BE2C (cell line): ENCODE results near the gene CDH4.

ENCODE experiments used
- DNase-seq: peaks from one replicate; pipeline ENCODE4 v3.0.0-alpha.2; 2020
- H3K27me3 ChIP-seq: fragments of 250-450 bp; sonication (Bioruptor Pico); 2 replicates; pipeline ENCODE4 v1.5.1; 2020; ENCODE audit warnings: mild to moderate bottlenecking
- H3K36me3 ChIP-seq: fragments of 250-450 bp; sonication (Bioruptor Pico); 2 replicates; pipeline ENCODE4 v1.5.1; 2020; ENCODE audit warnings: mild to moderate bottlenecking
- H3K4me1 ChIP-seq: fragments of 250-450 bp; sonication (Bioruptor Pico); 2 replicates; pipeline ENCODE4 v1.5.1; 2020
- H3K4me3 ChIP-seq: 2 replicates; pipeline ENCODE4 v1.5.1; 2011; ENCODE audit warnings: low read depth, low read length
- H3K9me3 ChIP-seq: fragments of 250-450 bp; sonication (Bioruptor Pico); 2 replicates; pipeline ENCODE4 v1.5.1; 2020
- TF ChIP-seq, protein P1 (sequence below): IDR thresholded peaks from 2 replicates; pipeline ENCODE4 v1.5.1; 2012; ENCODE audit warnings: mild to moderate bottlenecking, low read depth, low read length

Gene CDH4

DNA sequence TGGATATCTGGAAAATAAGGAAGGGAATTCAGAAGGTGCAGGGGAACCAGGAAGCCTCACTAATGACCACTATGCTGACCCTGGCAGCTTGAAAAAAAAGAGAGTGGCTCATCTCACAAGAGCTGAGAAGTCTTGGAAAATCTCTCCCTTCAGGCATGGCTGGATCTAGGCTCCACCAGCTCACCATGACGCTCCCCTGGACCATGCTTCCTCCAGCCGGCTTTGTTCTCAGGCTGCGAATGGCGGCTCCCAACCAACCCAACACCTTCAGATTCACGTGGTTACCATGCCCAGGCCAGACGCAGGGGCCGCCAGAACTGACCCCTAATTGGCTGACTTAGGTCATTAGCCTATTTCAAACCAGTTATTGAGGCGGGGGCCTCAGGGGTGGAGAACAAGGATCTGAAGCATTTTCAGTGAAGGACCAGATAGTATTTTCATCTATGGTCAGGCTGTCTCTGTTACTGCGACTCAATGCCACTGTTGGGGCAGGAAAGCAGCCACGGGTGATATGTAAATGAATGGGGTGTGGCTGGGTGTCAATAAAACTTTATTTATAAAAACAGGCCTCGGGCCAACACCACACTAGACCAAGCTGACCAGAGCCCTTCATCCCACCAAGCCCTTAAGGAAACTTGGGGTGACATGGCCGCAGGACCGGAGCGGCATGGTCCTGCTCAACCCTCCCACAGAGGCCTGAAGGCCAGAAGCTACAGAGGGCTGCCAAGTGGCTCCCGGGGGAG lies 653.9 kb downstream of the CDH4 start:
- TF ChIP-seq, protein P1, sequence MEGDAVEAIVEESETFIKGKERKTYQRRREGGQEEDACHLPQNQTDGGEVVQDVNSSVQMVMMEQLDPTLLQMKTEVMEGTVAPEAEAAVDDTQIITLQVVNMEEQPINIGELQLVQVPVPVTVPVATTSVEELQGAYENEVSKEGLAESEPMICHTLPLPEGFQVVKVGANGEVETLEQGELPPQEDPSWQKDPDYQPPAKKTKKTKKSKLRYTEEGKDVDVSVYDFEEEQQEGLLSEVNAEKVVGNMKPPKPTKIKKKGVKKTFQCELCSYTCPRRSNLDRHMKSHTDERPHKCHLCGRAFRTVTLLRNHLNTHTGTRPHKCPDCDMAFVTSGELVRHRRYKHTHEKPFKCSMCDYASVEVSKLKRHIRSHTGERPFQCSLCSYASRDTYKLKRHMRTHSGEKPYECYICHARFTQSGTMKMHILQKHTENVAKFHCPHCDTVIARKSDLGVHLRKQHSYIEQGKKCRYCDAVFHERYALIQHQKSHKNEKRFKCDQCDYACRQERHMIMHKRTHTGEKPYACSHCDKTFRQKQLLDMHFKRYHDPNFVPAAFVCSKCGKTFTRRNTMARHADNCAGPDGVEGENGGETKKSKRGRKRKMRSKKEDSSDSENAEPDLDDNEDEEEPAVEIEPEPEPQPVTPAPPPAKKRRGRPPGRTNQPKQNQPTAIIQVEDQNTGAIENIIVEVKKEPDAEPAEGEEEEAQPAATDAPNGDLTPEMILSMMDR, result no peak
- Histone ChIP-seq H3K27me3 (peaks cover 13% of the 10 kb centered on the region), H3K9me3 (no peaks in the 10 kb centered on the region; the same call in 1 of the 2 replicates), H3K36me3 (no peaks in the 10 kb centered on the region), H3K4me3 (no peak overlapping the region), H3K4me1 (no peaks in the 10 kb centered on the region)
- no peak for DNase-seq

DNA sequence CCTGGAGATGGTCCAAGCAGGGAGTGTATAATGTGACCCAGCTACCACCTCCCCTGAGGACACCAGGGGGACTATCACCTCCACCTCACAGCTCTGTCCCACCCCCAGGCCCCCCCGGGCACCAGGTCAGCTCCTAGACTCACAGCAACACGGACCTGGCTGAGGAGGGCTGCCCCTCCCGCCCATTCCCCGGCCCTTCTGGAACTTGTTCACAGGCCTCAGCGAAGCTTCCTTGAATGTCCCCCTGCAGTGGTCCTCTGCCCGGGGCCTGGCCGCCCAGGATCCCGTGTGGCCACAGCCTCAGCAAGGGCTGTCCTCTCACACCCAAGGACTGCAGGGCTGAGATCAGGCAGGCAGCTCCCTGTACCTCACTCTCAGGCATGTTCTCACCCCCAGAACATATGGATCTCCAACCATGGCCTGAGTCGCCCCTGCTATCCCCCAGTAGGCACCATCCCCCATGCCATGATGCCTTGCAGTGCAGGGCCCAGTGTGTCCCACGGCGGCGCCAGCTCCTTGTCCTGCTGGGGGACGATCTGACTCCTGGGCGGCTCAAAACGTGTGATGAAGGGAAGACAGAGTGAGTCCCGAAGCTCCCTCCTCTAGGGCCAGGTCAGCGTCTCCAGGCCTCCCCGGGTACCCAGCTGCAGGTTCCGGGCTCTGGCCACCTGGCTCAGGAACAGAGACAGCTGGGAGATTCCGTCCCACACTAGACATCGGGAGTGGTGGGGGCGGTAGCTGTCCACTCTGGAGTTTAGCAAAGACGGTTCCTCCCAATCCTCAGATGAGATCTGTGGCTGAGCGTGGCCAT lies 655.2 kb downstream of the CDH4 start:
- Histone ChIP-seq H3K27me3 (peaks cover 1% of the 10 kb centered on the region), H3K4me1 (no peaks in the 10 kb centered on the region), H3K36me3 (no peaks in the 10 kb centered on the region), H3K4me3 (no peak overlapping the region), H3K9me3 (no peaks in the 10 kb centered on the region; the same call in 1 of the 2 replicates)
- no peak for DNase-seq
- TF ChIP-seq, protein P1, result no peak

DNA sequence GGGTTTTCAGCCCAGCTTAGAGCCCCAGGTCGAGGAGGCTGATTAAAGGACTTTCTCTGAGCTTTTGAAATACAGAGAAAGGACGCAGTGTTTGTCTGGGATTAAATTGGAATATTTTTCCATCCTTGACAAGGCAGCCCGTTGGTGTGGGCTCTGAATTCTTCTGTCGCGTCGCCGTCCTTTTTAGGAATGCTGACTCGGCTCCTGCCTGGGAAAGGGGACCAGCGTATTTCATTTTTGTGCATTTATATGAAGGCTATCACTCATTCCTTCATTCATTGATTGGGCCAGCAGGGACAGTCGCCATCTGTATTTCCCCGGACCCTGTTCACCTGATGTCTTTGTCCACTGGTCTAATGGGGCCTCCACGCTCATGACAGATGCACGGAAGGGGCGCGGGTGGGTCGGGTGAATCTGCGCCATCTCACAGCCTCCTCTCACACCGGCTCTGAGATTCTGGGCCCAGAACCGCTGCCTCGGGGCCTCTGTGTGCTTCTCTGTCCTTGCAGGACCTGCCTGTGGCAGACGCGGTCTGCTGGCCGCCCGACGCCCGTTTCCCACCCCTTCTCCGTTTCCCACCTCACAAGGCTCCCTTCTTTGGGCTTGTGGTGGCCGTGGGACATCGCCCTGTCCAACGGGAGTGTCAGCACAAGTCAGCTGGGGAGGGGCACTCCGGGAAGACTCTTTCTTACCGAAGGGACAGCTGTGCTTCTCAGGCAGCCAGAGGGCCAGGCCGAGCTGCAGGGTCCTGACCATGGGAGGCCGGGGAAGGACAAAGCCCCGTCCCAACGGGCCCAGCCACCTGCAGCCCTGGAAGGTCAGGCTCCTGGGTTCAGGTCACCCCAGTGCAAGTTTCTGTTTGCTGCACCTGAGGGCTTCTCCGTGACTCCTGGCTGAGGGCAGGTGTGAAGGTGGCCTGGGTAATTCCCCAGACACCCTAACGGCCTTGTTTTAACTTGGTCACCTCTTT lies 656.3 kb downstream of the CDH4 start:
- Histone ChIP-seq H3K36me3 (no peaks in the 10 kb centered on the region), H3K9me3 (no peaks in the 10 kb centered on the region; the same call in 1 of the 2 replicates), H3K4me1 (no peaks in the 10 kb centered on the region), H3K27me3 (no peaks in the 10 kb centered on the region), H3K4me3 (no peak overlapping the region)
- no peak for DNase-seq
- TF ChIP-seq, protein P1, result no peak

DNA sequence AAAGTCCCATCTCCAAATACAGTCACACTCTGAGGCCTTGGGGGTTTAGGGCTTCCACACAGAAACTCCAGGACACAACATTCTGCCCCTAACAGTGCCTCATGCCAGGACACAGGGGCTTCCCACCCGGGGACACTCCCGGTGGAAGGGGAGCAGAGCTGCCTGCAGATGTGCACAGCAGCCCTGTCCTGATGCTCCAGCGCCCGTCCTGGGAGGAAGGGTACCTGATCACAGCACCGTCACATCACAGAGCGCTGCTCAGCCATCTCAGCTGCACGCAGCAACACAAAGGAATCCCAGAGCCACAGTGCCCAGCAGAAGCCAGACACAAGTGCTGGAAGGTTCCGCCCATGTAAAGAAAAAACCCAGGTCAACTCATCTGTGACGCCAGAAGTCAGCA lies 657.0 kb downstream of the CDH4 start:
- Histone ChIP-seq H3K27me3 (no peaks in the 10 kb centered on the region), H3K9me3 (no peaks in the 10 kb centered on the region; the same call in 1 of the 2 replicates), H3K4me1 (no peaks in the 10 kb centered on the region), H3K36me3 (no peaks in the 10 kb centered on the region), H3K4me3 (no peak overlapping the region)
- DNase-seq, result no peak
- TF ChIP-seq, protein P1, result no peak

DNA sequence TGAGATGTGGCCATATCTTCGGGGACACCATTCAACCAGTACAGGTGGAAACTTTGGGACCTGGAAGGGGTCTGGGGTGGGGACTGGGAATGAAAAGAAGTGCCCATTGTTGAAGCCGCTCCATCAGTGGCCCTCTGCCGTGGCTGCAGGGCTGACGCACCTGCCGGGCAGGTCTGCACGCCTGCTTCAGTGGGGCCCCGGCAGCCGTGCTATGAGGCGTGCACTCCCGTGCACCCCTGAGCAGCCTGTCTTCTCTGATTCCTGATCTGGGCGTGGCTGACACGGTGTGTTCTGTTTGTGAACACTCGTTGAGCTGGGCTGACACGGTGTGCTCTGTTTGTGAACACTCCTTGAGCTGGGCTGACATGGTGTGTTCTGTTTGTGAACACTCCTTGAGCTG lies 657.8 kb downstream of the CDH4 start:
- no peaks in the 10 kb centered on the region for H3K4me1 ChIP-seq
- DNase-seq, result no peak
- H3K36me3 ChIP-seq, result no peaks in the 10 kb centered on the region
- H3K9me3 ChIP-seq, result no peaks in the 10 kb centered on the region; the same call in 1 of the 2 replicates
- TF ChIP-seq, protein P1, result no peak
- no peaks in the 10 kb centered on the region for H3K27me3 ChIP-seq
- H3K4me3 ChIP-seq, result no peak overlapping the region
